ENCODE data around the gene MRPL16. TPM values are rescaled to one million over a fixed set of nuclear protein-coding genes. Genes with fewer than 3 reads are reported as not detected.

MRPL16 gene
- total RNA-seq, 1 donor from 2014 or later = 43.2 TPM

DNA sequence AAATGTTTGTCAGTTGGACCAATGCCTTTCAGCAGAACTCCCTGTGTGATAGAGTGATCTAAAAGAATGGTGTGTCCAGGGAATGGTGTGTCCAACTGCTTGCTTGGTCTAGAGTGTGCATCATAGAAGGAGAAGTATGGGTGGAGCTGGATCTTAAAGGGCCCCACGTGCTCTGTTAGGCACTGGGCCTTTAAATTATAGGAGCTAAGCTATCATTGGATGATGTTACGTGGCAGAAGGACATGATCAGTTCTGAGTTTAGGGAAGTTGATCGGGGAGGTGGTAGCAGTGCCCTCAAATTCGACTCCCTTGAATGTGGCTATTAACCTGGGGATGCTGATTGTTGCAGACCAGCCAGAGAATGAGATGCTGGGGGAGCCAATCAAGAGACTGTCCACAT, 39.0 kb downstream of the MRPL16 start:
- DNase-seq (ENCODE audit: low read depth) = no peak

DNA sequence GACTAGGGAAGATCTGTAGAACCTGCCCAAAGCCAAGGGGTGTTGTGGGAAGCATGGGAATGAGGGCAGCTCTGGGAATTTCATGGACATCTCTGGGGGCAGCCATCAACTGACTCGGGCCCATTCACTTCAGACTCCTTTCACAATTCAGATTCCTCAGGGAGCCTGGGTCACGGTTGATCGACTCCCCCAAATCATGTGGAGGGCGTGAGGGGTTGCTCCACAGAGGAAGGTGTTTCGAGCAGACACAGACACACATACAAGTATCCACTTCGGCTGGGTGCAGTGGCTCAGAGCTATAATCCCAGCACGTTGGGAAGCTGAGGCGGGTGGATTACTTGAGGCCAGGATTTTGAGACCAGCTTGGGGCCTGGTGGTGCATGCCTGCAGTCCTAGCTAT, 39.7 kb downstream of the MRPL16 start:
- DNase-seq (ENCODE audit: low read depth) = no peak

DNA sequence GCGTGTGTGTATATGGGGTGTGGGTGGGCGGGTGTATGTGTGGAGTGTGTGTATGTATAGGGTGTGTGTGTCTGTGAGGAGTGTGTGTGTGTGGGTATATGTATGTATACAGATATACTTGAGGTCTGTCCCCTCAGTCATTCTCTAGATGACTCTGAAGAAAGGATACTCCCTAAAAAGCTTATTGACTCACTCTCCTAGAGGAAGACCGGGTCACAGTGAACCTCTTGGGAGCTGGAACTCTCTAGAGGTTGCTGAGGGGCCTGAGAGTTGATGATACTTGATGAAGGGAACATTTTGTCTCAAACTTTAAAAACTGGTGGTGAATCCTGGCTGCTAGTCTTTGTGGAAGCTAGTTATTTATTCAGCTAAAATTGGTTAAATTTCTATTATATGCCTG, 40.3 kb downstream of the MRPL16 start:
- DNase-seq (ENCODE audit: low read depth) = no peak

DNA sequence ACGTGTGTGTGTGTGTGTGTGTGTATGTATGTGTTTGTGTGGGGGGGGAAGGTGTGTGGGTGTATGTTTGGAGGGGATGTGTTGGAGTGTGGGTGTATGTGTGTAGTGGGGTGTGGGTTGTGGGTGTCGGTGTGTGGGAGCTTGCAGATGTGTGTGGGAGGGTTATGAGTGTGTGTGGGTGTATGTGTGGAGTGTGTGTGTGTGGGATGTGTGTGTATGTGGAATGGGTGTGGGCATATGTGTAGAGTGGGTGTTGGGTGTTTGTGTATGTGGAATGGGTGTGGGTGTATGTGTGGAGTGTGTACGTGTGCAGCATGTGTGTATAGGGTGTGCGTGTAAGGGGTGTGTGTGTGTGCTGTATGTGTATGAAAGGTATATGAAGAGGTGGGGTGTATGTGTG, 40.8 kb downstream of the MRPL16 start:
- DNase-seq (ENCODE audit: low read depth) = no peak

DNA sequence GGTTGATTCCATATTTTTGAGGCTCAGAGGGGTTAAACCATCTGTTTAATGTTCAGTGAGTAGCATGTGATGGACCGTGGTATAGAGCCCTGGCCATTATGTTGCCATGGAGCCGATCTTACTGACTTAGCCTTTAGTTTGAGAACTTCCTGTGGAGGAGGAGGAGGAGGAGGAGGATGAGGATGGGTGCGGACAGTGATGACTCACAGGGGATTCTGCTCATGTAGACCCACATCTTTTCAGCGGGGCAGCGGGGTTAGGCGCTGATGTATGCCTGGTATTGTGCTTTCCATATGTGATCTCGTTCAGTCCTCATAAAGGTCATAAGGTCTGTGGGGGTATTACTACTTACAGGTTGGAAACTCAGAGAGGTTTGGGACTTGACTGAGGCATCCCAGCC, 41.5 kb downstream of the MRPL16 start:
- no peak for DNase-seq (ENCODE audit: low read depth)

DNA sequence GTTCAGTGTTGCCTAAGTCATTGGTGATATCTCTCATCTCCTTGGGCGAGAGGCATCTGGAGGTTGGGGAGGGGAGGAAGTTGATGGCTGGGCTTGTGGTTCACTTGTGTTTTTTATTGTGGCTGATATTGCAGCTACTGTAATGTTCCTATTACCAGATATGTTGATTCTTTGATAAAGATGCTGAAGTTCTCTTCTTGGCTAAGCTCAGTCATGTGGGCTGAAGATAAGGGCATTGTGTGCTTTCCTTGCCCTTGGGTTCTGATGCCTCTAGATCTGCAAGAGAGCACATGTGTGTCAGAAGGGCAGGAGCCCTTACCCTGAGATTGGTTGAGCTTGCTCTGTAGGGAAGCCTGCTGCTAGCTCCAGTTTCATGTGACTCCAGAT, 43.4 kb downstream of the MRPL16 start:
- DNase-seq (ENCODE audit: low read depth) = no peak

DNA sequence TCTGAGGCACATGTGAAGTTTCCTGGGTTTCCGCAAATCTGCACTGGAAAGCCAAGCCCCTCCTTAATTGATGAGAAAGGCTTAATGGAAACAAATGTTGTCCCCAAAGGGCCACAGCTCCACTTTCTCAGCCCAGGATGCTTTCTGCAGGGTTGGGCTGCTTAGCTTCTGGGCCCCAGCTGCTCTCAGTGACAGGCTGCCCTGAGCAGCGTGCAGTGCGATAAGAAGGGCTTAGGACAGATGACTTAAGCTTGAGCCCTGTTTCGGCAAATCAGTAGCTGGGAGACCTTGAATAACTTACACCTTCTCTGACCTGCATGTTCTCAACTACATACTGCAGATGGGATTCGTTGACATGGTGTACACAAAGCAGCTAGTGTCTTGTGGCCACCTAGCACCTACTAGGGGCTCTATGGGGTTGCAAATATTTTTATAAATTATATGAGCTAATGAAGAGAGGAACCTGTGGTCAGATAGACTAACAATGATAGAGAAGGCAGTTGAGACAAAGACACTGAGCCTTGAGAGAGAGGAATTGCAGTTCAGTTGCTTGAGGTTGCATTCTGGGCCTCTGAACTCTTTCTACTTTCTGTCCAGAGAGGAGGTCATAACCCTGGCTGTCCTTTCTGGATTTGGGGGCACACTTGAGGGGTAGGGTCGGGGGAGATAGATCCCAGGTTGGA, 43.9 kb downstream of the MRPL16 start:
- DNase-seq (ENCODE audit: low read depth) = no peak

DNA sequence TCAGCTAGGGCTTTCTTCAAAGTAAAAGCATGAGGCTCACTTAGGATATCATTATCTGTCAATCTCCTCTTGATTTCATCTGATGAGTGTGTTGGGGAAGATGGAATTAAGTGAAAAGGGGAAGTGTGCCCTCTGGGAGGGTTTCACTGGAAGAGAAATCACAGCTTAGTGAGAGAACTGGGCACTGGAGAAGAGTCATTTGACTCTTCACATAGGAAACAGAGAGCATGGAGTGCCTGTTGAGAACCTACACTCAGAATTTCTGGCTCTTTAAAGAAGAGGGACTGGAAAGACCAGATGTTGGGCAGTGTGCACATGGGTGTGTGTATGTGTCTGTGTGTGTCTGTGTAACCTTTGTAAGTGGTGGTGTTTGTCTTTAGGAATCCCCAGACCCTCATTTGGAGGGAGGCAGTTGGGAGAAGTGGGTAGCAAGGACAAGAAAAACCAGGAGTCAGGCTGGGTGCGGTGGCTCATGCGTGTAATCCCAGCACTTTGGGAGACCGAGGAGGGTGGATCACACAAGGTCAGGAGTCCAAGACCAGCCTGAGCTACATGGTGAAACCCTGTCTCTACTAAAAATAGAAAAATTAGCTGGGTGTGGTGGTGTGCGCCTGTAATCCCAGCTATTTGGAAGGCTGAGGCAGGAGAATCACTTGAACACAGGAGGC, 45.4 kb downstream of the MRPL16 start:
- no peak for DNase-seq (ENCODE audit: low read depth)

DNA sequence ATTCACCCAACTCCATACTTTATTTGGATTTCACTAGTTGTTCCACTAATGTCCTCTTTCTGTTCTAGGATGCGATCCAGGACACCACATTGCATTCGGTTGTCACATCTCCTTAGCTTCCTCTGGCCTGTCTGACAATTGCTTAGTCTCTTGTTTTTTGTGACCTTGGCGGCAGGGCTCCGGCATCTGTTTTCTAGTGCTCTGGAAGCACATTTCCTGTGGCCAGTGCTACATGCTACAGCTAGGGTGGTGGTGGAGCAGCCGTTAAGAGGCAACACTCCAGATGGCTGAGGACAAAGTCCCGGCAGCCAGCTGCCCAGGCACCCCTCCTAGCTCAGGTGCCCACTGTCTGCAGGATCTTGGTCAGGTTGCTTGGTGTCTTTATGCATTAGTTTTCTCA, 48.6 kb downstream of the MRPL16 start:
- DNase-seq (ENCODE audit: low read depth) = no peak

DNA sequence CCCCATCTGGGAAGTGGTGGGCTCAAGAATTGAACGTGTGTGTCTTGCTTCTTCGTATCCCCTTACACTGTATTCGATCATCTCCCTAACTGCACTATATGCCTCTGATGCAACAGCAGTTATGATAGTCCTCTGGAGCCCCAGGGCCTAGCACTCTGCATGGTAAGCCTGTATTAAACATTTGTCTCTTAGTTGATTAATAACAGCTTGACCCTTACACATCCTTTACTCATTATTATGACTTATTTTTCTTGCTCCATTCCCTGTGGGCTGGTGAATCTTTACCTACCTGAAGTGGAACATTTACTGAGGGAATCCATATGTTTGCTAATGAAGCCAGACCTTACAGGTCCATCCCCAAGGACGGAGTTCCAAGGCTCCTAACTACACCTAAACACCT, 49.8 kb downstream of the MRPL16 start:
- DNase-seq (ENCODE audit: low read depth) = peak; percentile 33

DNA sequence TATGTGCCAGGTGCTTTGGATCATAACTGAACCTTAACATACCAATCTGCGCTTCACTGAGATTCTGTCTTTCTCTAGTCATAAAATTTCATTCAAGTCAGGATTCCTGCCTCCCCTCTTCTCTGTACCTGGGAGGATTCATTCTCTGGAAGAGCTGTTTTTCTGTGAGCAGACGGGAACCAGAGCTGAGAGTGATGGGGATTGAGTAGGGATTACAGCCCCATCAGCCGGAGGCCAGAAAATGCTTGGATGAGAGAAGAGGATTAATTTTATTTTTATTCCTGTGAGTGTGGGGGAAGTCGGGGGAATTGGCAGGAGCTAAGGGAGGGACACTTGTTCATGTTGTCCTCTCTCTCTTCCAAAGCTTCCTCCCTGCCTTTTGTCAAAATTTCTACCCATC, 50.7 kb downstream of the MRPL16 start:
- DNase-seq (ENCODE audit: low read depth) = no peak

DNA sequence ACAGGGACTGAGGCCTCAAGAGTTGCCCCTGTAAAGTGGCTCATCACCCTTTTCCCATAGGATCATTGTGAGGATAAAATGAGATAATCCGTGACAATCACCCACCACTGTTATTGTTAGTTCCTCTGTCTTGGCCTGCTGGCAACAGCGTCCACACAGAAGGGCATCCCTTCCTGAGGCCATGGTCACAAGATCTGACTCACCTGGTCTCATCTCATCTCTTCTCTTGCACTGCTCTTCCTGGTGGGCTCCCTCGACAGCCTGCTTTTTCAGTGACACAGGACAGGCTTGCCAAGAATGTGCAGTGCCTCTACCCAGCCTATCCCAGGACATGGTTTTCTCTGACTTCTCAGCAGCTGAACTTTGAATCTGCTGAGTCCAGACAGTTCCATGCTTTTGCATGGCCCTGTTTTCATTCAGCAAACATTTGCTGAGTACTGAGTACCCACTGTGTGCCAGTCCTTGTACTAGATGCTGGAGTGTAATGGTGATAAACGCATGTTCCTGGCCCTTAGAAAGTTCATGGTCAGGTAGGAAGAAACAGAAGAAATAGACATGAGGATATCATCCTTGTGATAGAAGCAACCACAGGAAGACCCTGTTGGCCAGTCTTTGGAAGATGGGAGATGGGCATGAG, 52.1 kb downstream of the MRPL16 start:
- no peak for DNase-seq (ENCODE audit: low read depth)

DNA sequence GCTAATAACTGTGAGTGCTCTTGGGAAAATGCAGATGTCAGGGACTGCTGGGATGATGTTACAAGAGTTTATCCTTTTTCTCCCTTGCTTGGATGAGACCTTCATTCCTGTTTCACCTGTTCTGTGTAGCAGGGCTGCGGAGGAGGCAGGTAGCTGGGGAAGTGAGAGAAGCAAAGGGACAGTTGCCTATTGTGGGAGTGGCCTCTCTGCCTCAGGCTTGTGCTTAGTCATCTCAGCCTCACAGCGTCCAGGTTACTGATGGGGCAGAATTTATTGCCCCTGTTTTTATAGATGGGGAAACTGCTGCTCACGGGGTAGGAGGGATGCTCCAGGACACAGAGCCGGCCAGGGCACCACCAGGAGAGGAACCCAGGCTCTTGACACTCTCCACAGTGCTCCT, 53.7 kb downstream of the MRPL16 start:
- DNase-seq (ENCODE audit: low read depth) = peak; percentile 72

DNA sequence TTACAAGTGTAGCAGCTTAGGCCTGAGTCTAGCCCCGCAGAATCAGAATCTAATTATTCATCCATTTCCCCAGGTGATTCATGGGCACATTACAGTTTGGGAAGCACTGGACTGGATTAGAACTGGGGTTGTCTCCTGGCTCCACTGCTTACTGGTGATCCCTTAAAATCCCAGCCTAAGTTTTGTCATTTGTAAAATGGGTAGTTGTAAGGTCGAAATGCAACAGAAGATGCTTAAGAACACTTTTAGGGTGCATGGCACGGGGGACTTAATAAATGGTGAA, 54.1 kb downstream of the MRPL16 start:
- peak; percentile 71 for DNase-seq (ENCODE audit: low read depth)

Other genes starting within 250 kb of the MRPL16 start
- gene OSBP, start 195.0 kb downstream of the MRPL16 start, total RNA-seq = 32.0 and 71.3 TPM in 2 replicates
- gene PATL1, start 141.7 kb downstream of the MRPL16 start, total RNA-seq = 6.3 and 20.6 TPM in 2 replicates
- not detected in 2 replicates for gene OR10V1, start 96.9 kb downstream of the MRPL16 start, total RNA-seq
- 58.0 and 91.6 TPM in 2 replicates for gene STX3, start 55.4 kb downstream of the MRPL16 start, total RNA-seq
- gene CBLIF, start 34.7 kb upstream of the MRPL16 start, total RNA-seq = not detected in 2 replicates
- gene TCN1, start 55.7 kb upstream of the MRPL16 start, total RNA-seq = 1.9 TPM in 1 of 2 replicates, not detected in the other
- gene OOSP3, start 68.0 kb upstream of the MRPL16 start, total RNA-seq = not detected in 2 replicates
- gene OOSP1, start 127.7 kb upstream of the MRPL16 start, total RNA-seq = 0.45 TPM in 1 of 2 replicates, not detected in the other
- not detected in 2 replicates for gene OOSP4A, start 153.3 kb upstream of the MRPL16 start, total RNA-seq
- gene OOSP4B, start 206.4 kb upstream of the MRPL16 start, total RNA-seq = not detected in 2 replicates
- not detected in 2 replicates for gene OOSP2, start 229.6 kb upstream of the MRPL16 start, total RNA-seq
- not detected in 2 replicates for gene MS4A3, start 245.9 kb upstream of the MRPL16 start, total RNA-seq

Data from renal cortical epithelial cell (primary cell).